Neural cell (in vitro differentiated cells): ENCODE data around the gene ROBO3. TPM values are rescaled to one million over a fixed set of nuclear protein-coding genes. Genes with fewer than 3 reads are reported as not detected.

Source experiments
- H2AFZ ChIP-seq: fragments of 200-600, 300-800 bp; sonication (generic), shearing (Covaris generic); 2 replicates; pipeline ENCODE4 v1.6.0; 2014; ENCODE audit warnings: low read depth, mild to moderate bottlenecking, antibody characterized with exemption, low read length, moderate library complexity
- H3F3A ChIP-seq: fragments of 200-600 bp; shearing (Covaris generic); 2 replicates; pipeline ENCODE4 v1.6.1; 2016; ENCODE audit warnings: mild to moderate bottlenecking, moderate library complexity, mixed read lengths, antibody characterized with exemption, low read length; ENCODE audit not compliant: insufficient read depth, poor library complexity, severe bottlenecking
- H3K27ac ChIP-seq: fragments of 200-600, 300-800 bp; sonication (generic), shearing (Covaris generic); 2 replicates; pipeline ENCODE4 v1.5.1; 2014; ENCODE audit warnings: mild to moderate bottlenecking, low read length, moderate library complexity
- H3K27me3 ChIP-seq: fragments of 300-800, 200-600 bp; sonication (generic), shearing (Covaris generic); 2 replicates; pipeline ENCODE4 v1.6.0; 2014; ENCODE audit warnings: mild to moderate bottlenecking, low read depth, low read length, moderate library complexity; ENCODE audit not compliant: insufficient read depth
- H3K36me3 ChIP-seq: fragments of 300-800, 200-600 bp; sonication (generic), shearing (Covaris generic); 2 replicates; pipeline ENCODE4 v1.5.1; 2014; ENCODE audit warnings: mild to moderate bottlenecking, antibody characterized with exemption, low read length, moderate library complexity; ENCODE audit not compliant: insufficient read depth
- H3K4me2 ChIP-seq: fragments of 300-800, 200-600 bp; sonication (generic), shearing (Covaris generic); 2 replicates; pipeline ENCODE4 v1.6.0; 2014; ENCODE audit warnings: mild to moderate bottlenecking, low read length
- H3K4me3 ChIP-seq: fragments of 300-800, 200-600 bp; sonication (generic), shearing (Covaris generic); 2 replicates; pipeline ENCODE4 v1.5.1; 2014; ENCODE audit warnings: mild to moderate bottlenecking, low read length, moderate library complexity
- H3K79me2 ChIP-seq: fragments of 200-600 bp; shearing (Covaris generic); replicated peaks from 2 replicates; pipeline ENCODE4 v1.6.0; 2014; ENCODE audit warnings: mild to moderate bottlenecking, low read length, moderate library complexity; ENCODE audit not compliant: insufficient read depth
- H3K9ac ChIP-seq: fragments of 300-800, 200-600 bp; sonication (generic), shearing (Covaris generic); 2 replicates; pipeline ENCODE4 v1.6.1; 2016; ENCODE audit warnings: mild to moderate bottlenecking, low read length, mixed read lengths
- H3K9me2 ChIP-seq: fragments of 200-600 bp; shearing (Covaris generic); 2 replicates; pipeline ENCODE4 v1.6.1; 2016; ENCODE audit warnings: mild to moderate bottlenecking, low read length, mixed read lengths; ENCODE audit not compliant: insufficient read depth
- H3K9me3 ChIP-seq: fragments of 200-600, 300-800 bp; sonication (generic), shearing (Covaris generic); 2 replicates; pipeline ENCODE4 v1.6.1; 2016; ENCODE audit warnings: mild to moderate bottlenecking, mixed run types, low read length, moderate library complexity, mixed read lengths
- H4K20me1 ChIP-seq: fragments of 200-600 bp; shearing (Covaris generic); 2 replicates; pipeline ENCODE4 v1.6.1; 2016; ENCODE audit warnings: mild to moderate bottlenecking, mixed run types; ENCODE audit not compliant: insufficient read depth
- EP300 ChIP-seq: fragments of 450-650 bp; conservative IDR thresholded peaks from 2 replicates; pipeline ENCODE4 v1.6.1; 2014; ENCODE audit warnings: antibody characterized with exemption, mild to moderate bottlenecking, moderate library complexity; ENCODE audit not compliant: poor library complexity, severe bottlenecking
- EZH2 ChIP-seq: fragments of 200-600, 300-800 bp; shearing (Covaris generic), sonication (generic); IDR thresholded peaks from 2 replicates; pipeline ENCODE4 v1.6.1; 2014; ENCODE audit warnings: antibody characterized with exemption, low read length, borderline replicate concordance, mild to moderate bottlenecking; ENCODE audit not compliant: insufficient read depth, poor library complexity, severe bottlenecking
- MXI1 ChIP-seq: fragments of 450-650 bp; conservative IDR thresholded peaks from 2 replicates; pipeline ENCODE4 v1.6.1; 2014; ENCODE audit warnings: antibody characterized with exemption, mild to moderate bottlenecking; ENCODE audit not compliant: poor library complexity, severe bottlenecking
- POLR2AphosphoS5 ChIP-seq: IDR thresholded peaks from 2 replicates; pipeline ENCODE4 v1.6.1; 2012
- RAD21 ChIP-seq: fragments of 450-650 bp; conservative IDR thresholded peaks from 2 replicates; pipeline ENCODE4 v1.6.1; 2014; ENCODE audit warnings: antibody characterized with exemption, mild to moderate bottlenecking, moderate library complexity
- SMC3 ChIP-seq: fragments of 450-650 bp; conservative IDR thresholded peaks from 2 replicates; pipeline ENCODE4 v1.6.1; 2014; ENCODE audit warnings: antibody characterized with exemption, mild to moderate bottlenecking, moderate library complexity; ENCODE audit not compliant: poor library complexity
- TAF1 ChIP-seq: IDR thresholded peaks from 2 replicates; pipeline ENCODE4 v1.6.1; 2012; ENCODE audit warnings: low read depth
- polyA plus RNA-seq: library from polyadenylated mRNA; depleted of rRNA; stranded (reverse); fragments of >200 nt; gene quantifications from 2 replicates; pipeline ENCODE4 v1.2.3, GENCODE V29; 2014
- TF ChIP-seq, protein P1 (sequence below): fragments of 450-650 bp; IDR thresholded peaks from 2 replicates; pipeline ENCODE4 v1.5.1; 2014; ENCODE audit warnings: antibody characterized with exemption, mild to moderate bottlenecking, moderate library complexity; ENCODE audit not compliant: poor library complexity, severe bottlenecking
- TF ChIP-seq, protein P2 (sequence below): IDR thresholded peaks from 2 replicates; pipeline ENCODE4 v1.6.1; 2012; ENCODE audit warnings: borderline replicate concordance

Gene ROBO3
- polyA plus RNA-seq, 1 donor from 2014 or later: 12.8 TPM

DNA sequence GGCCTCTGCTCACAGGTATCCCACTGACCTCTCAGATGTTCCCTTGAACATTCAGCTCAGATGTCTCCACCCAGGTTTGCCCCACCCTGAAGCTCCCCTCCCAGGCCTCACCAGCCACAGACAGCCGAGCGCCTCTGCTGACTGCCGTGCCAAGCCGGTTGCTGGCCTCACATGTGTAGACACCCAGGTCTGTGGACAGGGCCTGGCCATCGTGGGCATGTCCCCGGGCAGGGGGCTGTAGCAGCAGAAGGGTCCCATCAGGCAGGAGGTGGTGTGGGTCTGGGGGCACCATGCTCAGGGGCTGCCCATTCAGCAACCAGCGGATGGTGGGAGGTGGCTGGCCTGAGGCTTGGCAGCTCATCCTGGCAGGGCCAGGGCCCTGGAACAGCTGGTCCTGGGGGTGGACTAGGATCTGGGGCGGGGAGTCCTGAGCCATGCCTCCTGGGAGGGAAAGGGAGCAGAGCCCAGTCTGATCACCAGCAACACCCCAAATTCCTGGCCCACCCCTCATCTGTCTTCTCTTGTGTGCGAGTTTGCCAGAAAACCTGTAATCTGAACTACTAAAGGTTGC, 31.7 kb downstream of the ROBO3 start:
- Histone ChIP-seq H3K79me2 (no peaks in the 10 kb centered on the region), H3K4me3 (no peak overlapping the region), H3K27me3 (no peaks in the 10 kb centered on the region), H3K27ac (no peak overlapping the region), H3K36me3 (no peaks in the 10 kb centered on the region), H4K20me1 (no peaks in the 10 kb centered on the region), H2AFZ (no peak overlapping the region), H3F3A (no peaks in the 10 kb centered on the region), H3K9ac (no peak overlapping the region), H3K9me3 (no peaks in the 10 kb centered on the region), H3K9me2 (no peaks in the 10 kb centered on the region), H3K4me2 (no peak overlapping the region)
- no peak for TF ChIP-seq MXI1
- no peak for TF ChIP-seq TAF1
- TF ChIP-seq, protein P1, sequence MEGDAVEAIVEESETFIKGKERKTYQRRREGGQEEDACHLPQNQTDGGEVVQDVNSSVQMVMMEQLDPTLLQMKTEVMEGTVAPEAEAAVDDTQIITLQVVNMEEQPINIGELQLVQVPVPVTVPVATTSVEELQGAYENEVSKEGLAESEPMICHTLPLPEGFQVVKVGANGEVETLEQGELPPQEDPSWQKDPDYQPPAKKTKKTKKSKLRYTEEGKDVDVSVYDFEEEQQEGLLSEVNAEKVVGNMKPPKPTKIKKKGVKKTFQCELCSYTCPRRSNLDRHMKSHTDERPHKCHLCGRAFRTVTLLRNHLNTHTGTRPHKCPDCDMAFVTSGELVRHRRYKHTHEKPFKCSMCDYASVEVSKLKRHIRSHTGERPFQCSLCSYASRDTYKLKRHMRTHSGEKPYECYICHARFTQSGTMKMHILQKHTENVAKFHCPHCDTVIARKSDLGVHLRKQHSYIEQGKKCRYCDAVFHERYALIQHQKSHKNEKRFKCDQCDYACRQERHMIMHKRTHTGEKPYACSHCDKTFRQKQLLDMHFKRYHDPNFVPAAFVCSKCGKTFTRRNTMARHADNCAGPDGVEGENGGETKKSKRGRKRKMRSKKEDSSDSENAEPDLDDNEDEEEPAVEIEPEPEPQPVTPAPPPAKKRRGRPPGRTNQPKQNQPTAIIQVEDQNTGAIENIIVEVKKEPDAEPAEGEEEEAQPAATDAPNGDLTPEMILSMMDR: no peak
- TF ChIP-seq EZH2: no peak
- TF ChIP-seq RAD21: no peak
- TF ChIP-seq, protein P2, sequence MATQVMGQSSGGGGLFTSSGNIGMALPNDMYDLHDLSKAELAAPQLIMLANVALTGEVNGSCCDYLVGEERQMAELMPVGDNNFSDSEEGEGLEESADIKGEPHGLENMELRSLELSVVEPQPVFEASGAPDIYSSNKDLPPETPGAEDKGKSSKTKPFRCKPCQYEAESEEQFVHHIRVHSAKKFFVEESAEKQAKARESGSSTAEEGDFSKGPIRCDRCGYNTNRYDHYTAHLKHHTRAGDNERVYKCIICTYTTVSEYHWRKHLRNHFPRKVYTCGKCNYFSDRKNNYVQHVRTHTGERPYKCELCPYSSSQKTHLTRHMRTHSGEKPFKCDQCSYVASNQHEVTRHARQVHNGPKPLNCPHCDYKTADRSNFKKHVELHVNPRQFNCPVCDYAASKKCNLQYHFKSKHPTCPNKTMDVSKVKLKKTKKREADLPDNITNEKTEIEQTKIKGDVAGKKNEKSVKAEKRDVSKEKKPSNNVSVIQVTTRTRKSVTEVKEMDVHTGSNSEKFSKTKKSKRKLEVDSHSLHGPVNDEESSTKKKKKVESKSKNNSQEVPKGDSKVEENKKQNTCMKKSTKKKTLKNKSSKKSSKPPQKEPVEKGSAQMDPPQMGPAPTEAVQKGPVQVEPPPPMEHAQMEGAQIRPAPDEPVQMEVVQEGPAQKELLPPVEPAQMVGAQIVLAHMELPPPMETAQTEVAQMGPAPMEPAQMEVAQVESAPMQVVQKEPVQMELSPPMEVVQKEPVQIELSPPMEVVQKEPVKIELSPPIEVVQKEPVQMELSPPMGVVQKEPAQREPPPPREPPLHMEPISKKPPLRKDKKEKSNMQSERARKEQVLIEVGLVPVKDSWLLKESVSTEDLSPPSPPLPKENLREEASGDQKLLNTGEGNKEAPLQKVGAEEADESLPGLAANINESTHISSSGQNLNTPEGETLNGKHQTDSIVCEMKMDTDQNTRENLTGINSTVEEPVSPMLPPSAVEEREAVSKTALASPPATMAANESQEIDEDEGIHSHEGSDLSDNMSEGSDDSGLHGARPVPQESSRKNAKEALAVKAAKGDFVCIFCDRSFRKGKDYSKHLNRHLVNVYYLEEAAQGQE: no peak
- no peak for TF ChIP-seq POLR2AphosphoS5
- no peak for TF ChIP-seq SMC3
- no peak for TF ChIP-seq EP300

DNA sequence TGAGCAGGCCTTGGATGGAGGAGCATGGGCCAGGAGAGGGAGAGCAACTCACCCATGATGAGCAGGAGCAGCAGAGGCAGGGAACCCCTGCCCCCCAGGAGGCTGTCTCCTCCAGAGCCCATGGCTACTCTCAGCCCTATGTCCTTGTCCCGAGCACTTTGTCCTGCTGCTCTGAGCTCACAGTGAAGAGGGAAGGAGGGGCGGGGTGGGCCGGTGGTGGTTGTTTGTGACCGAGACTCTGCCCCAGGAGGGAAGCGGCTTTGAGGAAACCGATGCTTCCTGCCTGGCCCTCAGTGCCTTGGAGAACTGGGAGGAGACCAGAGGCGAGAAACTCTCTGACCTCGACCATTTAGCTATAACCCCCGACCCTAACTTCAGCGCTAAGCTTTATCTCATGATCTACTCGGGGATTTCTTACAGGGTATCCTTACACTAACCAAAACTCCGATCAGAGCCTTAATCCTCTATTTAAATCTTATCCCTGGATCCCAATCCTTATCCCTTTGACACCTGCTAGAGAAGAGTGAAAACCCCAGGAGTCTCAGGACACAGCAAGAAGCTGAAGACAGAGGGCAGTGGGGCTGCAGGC, 32.5 kb downstream of the ROBO3 start, which contains the start of gene ROBO4:
Gene ROBO4, minus strand, starts transcription at position 192 of the 589 bp plus-strand sequence. Its CDS starts 70 bp downstream, at position 122.
- no peak within 1 kb of the TSS for H3K4me2 ChIP-seq

More for the DNA sequence above, 32.5 kb downstream of the ROBO3 start, which contains the start of gene ROBO4:
- no peaks in the 10 kb centered on the region for H3K27me3 ChIP-seq
- TF ChIP-seq RAD21 (no peak), EP300 (no peak), EZH2 (no peak), TAF1 (no peak)
- TF ChIP-seq, protein P2: no peak
- TF ChIP-seq, protein P1: no peak
- H3K9me2 ChIP-seq: no peaks in the 10 kb centered on the region
- no peaks in the 10 kb centered on the region for H4K20me1 ChIP-seq
- H3K79me2 ChIP-seq: no peaks in the 10 kb centered on the region
- no peak within 1 kb of the TSS for H3K9ac ChIP-seq
- H3K4me3 ChIP-seq: no peak within 1 kb of the TSS
- H3K9me3 ChIP-seq: no peaks in the 10 kb centered on the region
- H2AFZ ChIP-seq: no peak within 1 kb of the TSS
- no peak within 1 kb of the TSS for H3K27ac ChIP-seq
- H3F3A ChIP-seq: no peaks in the 10 kb centered on the region
- H3K36me3 ChIP-seq: no peaks in the 10 kb centered on the region
